Activated CD4-positive, alpha-beta T cell treated with anti-CD3 and anti-CD28 coated beads for 4 hours (primary cell): ENCODE data around the gene KCNT2.

Experiments used
- DNase-seq, 2 donors: peaks; one replicate each; pipeline ENCODE4 v3.0.0-alpha.2; 2020

KCNT2 gene

GRCh38 chr1:196444634-196445033 is 163.6 kb downstream of the KCNT2 start:
- no peak for DNase-seq

- DNase-seq: no peak
These were observed 165.9 kb downstream of the KCNT2 start for GRCh38 chr1:196442366-196442765.

GRCh38 chr1:196440711-196441110 is 167.5 kb downstream of the KCNT2 start:
- DNase-seq: no peak

- DNase-seq: no peak
These were observed 169.9 kb downstream of the KCNT2 start for GRCh38 chr1:196438329-196438728.

- DNase-seq: no peak
These were observed 170.6 kb downstream of the KCNT2 start for GRCh38 chr1:196437671-196438070.

- no peak for DNase-seq
These were observed 175.2 kb downstream of the KCNT2 start for GRCh38 chr1:196433000-196433399.

- DNase-seq: no peak
These were observed 180.1 kb downstream of the KCNT2 start for GRCh38 chr1:196427976-196428734.

- no peak for DNase-seq
These were observed 182.7 kb downstream of the KCNT2 start for GRCh38 chr1:196425513-196425912.

GRCh38 chr1:196423612-196424011 is 184.6 kb downstream of the KCNT2 start:
- no peak for DNase-seq

- no peak for DNase-seq
These were observed 189.5 kb downstream of the KCNT2 start for GRCh38 chr1:196418772-196419171.

- no peak for DNase-seq
These were observed 192.3 kb downstream of the KCNT2 start for GRCh38 chr1:196415978-196416377.

- DNase-seq: no peak
These were observed 195.9 kb downstream of the KCNT2 start for GRCh38 chr1:196412326-196412725.

- DNase-seq: no peak
These were observed 197.5 kb downstream of the KCNT2 start for GRCh38 chr1:196410768-196411167.

- no peak for DNase-seq
These were observed 198.7 kb downstream of the KCNT2 start for GRCh38 chr1:196409586-196409985.

GRCh38 chr1:196407358-196408051 is 200.7 kb downstream of the KCNT2 start:
- no peak for DNase-seq

- DNase-seq: no peak
These were observed 202.4 kb downstream of the KCNT2 start for GRCh38 chr1:196405839-196406238.

- no peak for DNase-seq
These were observed 204.2 kb downstream of the KCNT2 start for GRCh38 chr1:196403803-196404690.

GRCh38 chr1:196401891-196402290 is 206.3 kb downstream of the KCNT2 start:
- DNase-seq: no peak

GRCh38 chr1:196401452-196401833 is 206.8 kb downstream of the KCNT2 start:
- DNase-seq: no peak

GRCh38 chr1:196400478-196401451 is 207.5 kb downstream of the KCNT2 start:
- no peak for DNase-seq

GRCh38 chr1:196399713-196400112 is 208.5 kb downstream of the KCNT2 start:
- DNase-seq: no peak

GRCh38 chr1:196393742-196394141 is 214.5 kb downstream of the KCNT2 start:
- no peak for DNase-seq
